Sigmoid colon (tissue), 7 donors: ENCODE results near the gene RANBP17. TPM values are rescaled to one million over a fixed set of nuclear protein-coding genes. Genes with fewer than 3 reads are reported as not detected.

Experiments
- DNase-seq: peaks from one replicate; pipeline ENCODE4 v3.0.0-alpha.2; 2019
- H3K27ac ChIP-seq, 4 donors: fragments of 200-600 bp; sonication (generic); one replicate each; pipeline ENCODE4 v1.5.1; 2016 to 2019; ENCODE audit warnings: mild to moderate bottlenecking in 1 of 4
- H3K27me3 ChIP-seq, 3 donors: fragments of 200-600 bp; sonication (generic); one replicate each; pipeline ENCODE4 v1.5.1; 2019; ENCODE audit warnings: mild to moderate bottlenecking in 1 of 3
- H3K36me3 ChIP-seq, 4 donors: fragments of 200-600 bp; sonication (generic); one replicate each; pipeline ENCODE4 v1.5.1; 2016 to 2019
- H3K4me1 ChIP-seq, 4 donors: fragments of 200-600 bp; sonication (generic); one replicate each; pipeline ENCODE4 v1.5.1; 2017 to 2019
- H3K4me3 ChIP-seq, 4 donors: fragments of 200-600 bp; sonication (generic); one replicate each; pipeline ENCODE4 v1.5.1; 2017 to 2019; ENCODE audit warnings: mild to moderate bottlenecking in 2 of 4, moderate library complexity in 1 of 4
- H3K9me3 ChIP-seq, 4 donors: fragments of 200-600 bp in 3 of 4; sonication (generic) in 3 of 4; one replicate each; pipeline versions ENCODE4 v1.5.1 to v1.6.1; 2013 to 2019
- CTCF ChIP-seq, 4 experiments: fragments of 450-650 bp in 3 of 4; fragments of 200-600 bp in 1 of 4; IDR thresholded peaks; one replicate each; pipeline ENCODE4 v1.5.1; 2016 to 2019; ENCODE audit warnings: antibody characterized with exemption in 4 of 4, mild to moderate bottlenecking in 3 of 4, moderate library complexity in 2 of 4
- EP300 ChIP-seq, 4 donors: sonication (generic); formaldehyde crosslinking; IDR thresholded peaks; one replicate each; pipeline ENCODE4 v1.6.1; 2017; ENCODE audit warnings: antibody characterized with exemption in 4 of 4
- POLR2A ChIP-seq, 2 donors: fragments of 450-650 bp; IDR thresholded peaks; one replicate each; pipeline ENCODE4 v1.6.1; 2016; ENCODE audit warnings: antibody characterized with exemption in 2 of 2, mild to moderate bottlenecking in 2 of 2, moderate library complexity in 2 of 2
- POLR2AphosphoS5 ChIP-seq, 4 donors: sonication (generic); formaldehyde crosslinking; IDR thresholded peaks; one replicate each; pipeline ENCODE4 v1.6.1; 2017; ENCODE audit warnings: antibody characterized with exemption in 4 of 4
- WGBS, 2 donors: extraction: QIAGEN DNeasy Blood & Tissue Kit; methylation state at CpG; one replicate each; pipeline ENCODE4 v1.1.7; 2013; 5-methylcytosine and 5-hydroxymethylcytosine counted together
- intact Hi-C: fragments of 100-400 bp; cut with DNase I; formaldehyde crosslinking; loops from one replicate; pipeline ENCODE4 v1.15.1; 2023
- polyA plus RNA-seq, 3 donors: library from polyadenylated mRNA; stranded (reverse); fragments of 200-250 nt; gene quantifications; one replicate each; pipeline ENCODE4 v1.2.3, GENCODE V29; 2013
- total RNA-seq, 4 donors: library from RNA; depleted of rRNA; stranded (reverse); fragments of >200 nt; gene quantifications; one replicate each; pipeline ENCODE4 v1.1.0, GENCODE V29; 2016
- donor health status: healthy with polysubstance abuse.
- donor health status: Bipolar disorder and iron deficiency.
- donor health status: healthy.

RANBP17 gene
- total and polyA plus RNA-seq, 7 donors, result 0.23 to 25.8 (median 11.4) TPM

GRCh38 chr5:170843870-170844269 is 17.9 kb upstream of the RANBP17 start:
- DNase-seq, result no peak
- H3K9me3 ChIP-seq, result no peaks in the 10 kb centered on the region
- TF ChIP-seq POLR2A (IDR thresholded peaks at IDR 0.05) (no peak), EP300 (IDR thresholded peaks at IDR 0.05) (no peak), POLR2AphosphoS5 (IDR thresholded peaks at IDR 0.05) (no peak), CTCF (IDR thresholded peaks at IDR 0.05) (no peak)
- H3K4me1 ChIP-seq, result no peaks in the 10 kb centered on the region
- H3K4me3 ChIP-seq, result no peak overlapping the region
- H3K36me3 ChIP-seq, result no peaks in the 10 kb centered on the region
- WGBS, 2 donors, result 49 to 84% methylated on average over 2 of the region's 2 CpGs
- intact Hi-C loops, result no loop called here
- H3K27ac ChIP-seq, result no peak overlapping the region
- H3K27me3 ChIP-seq, result no peaks in the 10 kb centered on the region

DNA sequence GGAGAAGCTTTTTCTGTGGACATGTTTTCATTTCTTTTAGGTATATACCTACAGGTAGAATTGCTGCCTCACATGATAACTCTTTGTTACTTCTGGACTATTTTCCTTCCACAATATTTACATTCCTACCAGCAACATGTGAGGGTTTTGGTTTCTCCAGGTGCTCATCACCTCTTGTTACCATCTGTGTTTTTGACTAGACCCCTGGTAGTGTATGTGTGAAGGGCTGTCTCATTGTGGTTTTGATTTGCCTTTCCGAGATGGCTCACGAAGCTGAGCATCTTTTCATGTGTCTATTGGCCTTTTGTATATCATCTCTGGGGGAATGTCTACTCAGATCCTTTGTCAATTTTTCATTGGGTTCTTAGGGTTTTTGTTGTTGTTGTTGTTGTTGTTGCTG is 17.2 kb upstream of the RANBP17 start:
- Histone ChIP-seq H3K27ac (no peak overlapping the region), H3K36me3 (no peaks in the 10 kb centered on the region), H3K4me1 (no peaks in the 10 kb centered on the region), H3K4me3 (no peak overlapping the region), H3K27me3 (no peaks in the 10 kb centered on the region), H3K9me3 (no peaks in the 10 kb centered on the region)
- no peak for DNase-seq
- TF ChIP-seq EP300 (IDR thresholded peaks at IDR 0.05) (no peak), POLR2A (IDR thresholded peaks at IDR 0.05) (no peak), CTCF (IDR thresholded peaks at IDR 0.05) (no peak), POLR2AphosphoS5 (IDR thresholded peaks at IDR 0.05) (no peak)
- intact Hi-C loops, result no loop called here
- whole genome bisulfite sequencing, 2 donors, result 63 to 69% methylated on average over 2 of the region's 2 CpGs

- Histone ChIP-seq H3K4me3 (no peak overlapping the region), H3K27ac (no peak overlapping the region), H3K36me3 (no peaks in the 10 kb centered on the region), H3K9me3 (no peaks in the 10 kb centered on the region), H3K4me1 (no peaks in the 10 kb centered on the region), H3K27me3 (no peaks in the 10 kb centered on the region)
- no peak for TF ChIP-seq EP300 (IDR thresholded peaks at IDR 0.05)
- intact Hi-C loops, result no loop called here
- no peak for DNase-seq
Measured at GRCh38 chr5:170846416-170846815, 15.4 kb upstream of the RANBP17 start.

DNA sequence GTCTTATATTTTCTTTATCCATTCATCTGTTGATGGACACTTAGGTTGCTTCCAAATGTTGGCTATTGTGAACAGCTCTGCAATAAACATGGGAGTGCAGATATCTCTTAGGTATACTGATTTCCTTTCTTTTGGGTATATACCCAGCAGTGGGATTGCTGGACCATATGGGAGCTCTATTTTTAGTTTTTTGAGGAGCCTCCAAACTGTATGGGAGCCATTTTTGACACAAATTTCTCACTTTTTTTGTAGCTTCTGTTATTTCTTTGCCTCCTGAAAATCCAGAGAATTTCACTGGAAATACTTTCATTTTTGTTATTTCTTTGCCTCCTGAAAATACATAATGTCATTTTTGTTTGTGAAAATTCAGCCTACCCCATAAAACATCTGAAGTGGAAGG is 15.0 kb upstream of the RANBP17 start:
- H3K4me1 ChIP-seq, result no peaks in the 10 kb centered on the region
- no peaks in the 10 kb centered on the region for H3K27me3 ChIP-seq
- intact Hi-C loops, result no loop called here
- TF ChIP-seq CTCF (IDR thresholded peaks at IDR 0.05) (no peak), EP300 (IDR thresholded peaks at IDR 0.05) (no peak), POLR2AphosphoS5 (IDR thresholded peaks at IDR 0.05) (no peak), POLR2A (IDR thresholded peaks at IDR 0.05) (no peak)
- H3K9me3 ChIP-seq, result no peaks in the 10 kb centered on the region
- no peak overlapping the region for H3K27ac ChIP-seq
- H3K4me3 ChIP-seq, result no peak overlapping the region
- DNase-seq, result no peak
- H3K36me3 ChIP-seq, result no peaks in the 10 kb centered on the region

GRCh38 chr5:170848033-170848432 is 13.8 kb upstream of the RANBP17 start:
- H3K4me1 ChIP-seq, result no peaks in the 10 kb centered on the region
- intact Hi-C loops, result no loop called here
- TF ChIP-seq POLR2A (IDR thresholded peaks at IDR 0.05) (no peak), POLR2AphosphoS5 (IDR thresholded peaks at IDR 0.05) (no peak), EP300 (IDR thresholded peaks at IDR 0.05) (no peak), CTCF (IDR thresholded peaks at IDR 0.05) (no peak)
- H3K27ac ChIP-seq, result no peak overlapping the region
- no peaks in the 10 kb centered on the region for H3K9me3 ChIP-seq
- no peaks in the 10 kb centered on the region for H3K27me3 ChIP-seq
- WGBS, 2 donors, result 61 to 75% methylated on average over 5 of the region's 5 CpGs
- H3K4me3 ChIP-seq, result no peak overlapping the region
- no peak for DNase-seq
- no peaks in the 10 kb centered on the region for H3K36me3 ChIP-seq
